AG04450 (cell line): ENCODE results near the gene FOXN4. TPM values are rescaled to one million over a fixed set of nuclear protein-coding genes. Genes with fewer than 3 reads are reported as not detected.

Experiments used
- CTCF ChIA-PET: fragments of 300-600, 350-600 bp; formaldehyde crosslinking; extraction: SDS; loops from one replicate; lab custom pipeline; 2022; ENCODE audit warnings: antibody characterized with exemption, inconsistent platforms; lab: Charles Lee
- POLR2A ChIA-PET: fragments of 350-600 bp; formaldehyde crosslinking; extraction: SDS; loops from one replicate; lab custom pipeline; 2021; ENCODE audit warnings: antibody characterized with exemption, inconsistent platforms; lab: Yijun Ruan, JAX
- DNase-seq: peaks from one replicate; pipeline ENCODE4 v3.0.0-alpha.2; 2011; ENCODE audit warnings: low read depth, low spot score
- H3K27ac ChIP-seq: one replicate; pipeline ENCODE4 v1.5.1; 2012; ENCODE audit warnings: low read depth, low read length, control low read depth
- H3K27me3 ChIP-seq: one replicate; pipeline ENCODE4 v1.6.0; 2012; ENCODE audit warnings: low read length; ENCODE audit not compliant: control insufficient read depth, insufficient read depth
- H3K4me3 ChIP-seq: 2 replicates; pipeline ENCODE4 v1.5.1; 2011; ENCODE audit warnings: mild to moderate bottlenecking, low read depth, low read length, control low read depth
- H3K9me3 ChIP-seq: 2 replicates; pipeline ENCODE4 v1.5.1; 2012; ENCODE audit warnings: low read length; ENCODE audit not compliant: control insufficient read depth, insufficient read depth
- polyA plus RNA-seq: library from polyadenylated mRNA; depleted of rRNA; stranded (reverse); fragments of >200 nt; gene quantifications from 2 replicates; pipeline ENCODE4 v1.2.3, GENCODE V29; 2011
- TF ChIP-seq, protein P1 (sequence below): IDR thresholded peaks from 2 replicates; pipeline ENCODE4 v1.5.1; 2011; ENCODE audit warnings: low read depth, low read length, control low read depth, inconsistent platforms

Gene FOXN4
- polyA plus RNA-seq, 1 experiment, result not detected

DNA sequence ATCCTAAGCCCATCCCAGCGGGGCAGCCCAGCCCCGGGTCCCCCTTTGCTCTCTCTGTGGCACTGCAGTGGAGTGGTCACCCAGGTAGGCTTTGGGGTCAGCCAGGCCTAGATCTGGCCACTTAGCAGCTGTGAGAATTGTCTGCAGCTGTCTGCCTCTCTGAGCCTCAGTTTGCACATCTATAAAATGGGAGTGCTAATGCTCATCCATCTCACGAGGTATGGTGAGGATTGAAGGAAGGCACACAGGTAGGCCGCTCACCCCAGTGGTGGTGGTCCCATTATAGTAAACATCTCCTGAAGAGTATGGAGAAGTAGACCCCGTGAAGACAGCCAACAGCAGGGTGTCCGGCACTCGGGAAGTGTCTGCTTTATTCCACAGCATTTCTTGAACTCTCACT lies 9.2 kb downstream of the FOXN4 start:
- POLR2A ChIA-PET, result no interaction called here
- Histone ChIP-seq H3K27me3 (peaks cover 20% of the 10 kb centered on the region), H3K4me3 (no peak overlapping the region), H3K27ac (no peak overlapping the region), H3K9me3 (no peaks in the 10 kb centered on the region)
- CTCF ChIA-PET, result no interaction called here
- TF ChIP-seq, protein P1, sequence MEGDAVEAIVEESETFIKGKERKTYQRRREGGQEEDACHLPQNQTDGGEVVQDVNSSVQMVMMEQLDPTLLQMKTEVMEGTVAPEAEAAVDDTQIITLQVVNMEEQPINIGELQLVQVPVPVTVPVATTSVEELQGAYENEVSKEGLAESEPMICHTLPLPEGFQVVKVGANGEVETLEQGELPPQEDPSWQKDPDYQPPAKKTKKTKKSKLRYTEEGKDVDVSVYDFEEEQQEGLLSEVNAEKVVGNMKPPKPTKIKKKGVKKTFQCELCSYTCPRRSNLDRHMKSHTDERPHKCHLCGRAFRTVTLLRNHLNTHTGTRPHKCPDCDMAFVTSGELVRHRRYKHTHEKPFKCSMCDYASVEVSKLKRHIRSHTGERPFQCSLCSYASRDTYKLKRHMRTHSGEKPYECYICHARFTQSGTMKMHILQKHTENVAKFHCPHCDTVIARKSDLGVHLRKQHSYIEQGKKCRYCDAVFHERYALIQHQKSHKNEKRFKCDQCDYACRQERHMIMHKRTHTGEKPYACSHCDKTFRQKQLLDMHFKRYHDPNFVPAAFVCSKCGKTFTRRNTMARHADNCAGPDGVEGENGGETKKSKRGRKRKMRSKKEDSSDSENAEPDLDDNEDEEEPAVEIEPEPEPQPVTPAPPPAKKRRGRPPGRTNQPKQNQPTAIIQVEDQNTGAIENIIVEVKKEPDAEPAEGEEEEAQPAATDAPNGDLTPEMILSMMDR, result no peak
- DNase-seq, result no peak

DNA sequence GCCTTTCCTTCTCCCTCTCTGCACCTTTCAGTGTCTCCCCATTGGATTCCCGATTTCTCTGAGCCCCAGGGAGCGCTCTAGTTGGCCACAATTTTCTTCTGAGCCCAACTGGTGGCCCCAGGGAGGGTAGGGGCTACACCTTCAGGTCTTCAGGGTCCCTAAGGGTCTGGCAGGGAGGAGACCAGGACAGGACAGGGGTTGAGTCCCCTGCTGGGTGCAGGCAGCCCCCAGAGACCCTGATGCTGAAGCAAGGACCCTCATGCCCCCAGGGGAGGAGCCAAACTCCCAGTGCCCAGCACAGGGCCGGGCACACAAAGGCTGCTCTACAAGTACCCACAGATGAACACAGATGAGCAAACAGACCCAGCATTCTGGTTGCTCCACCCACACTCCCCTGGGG lies 12.7 kb downstream of the FOXN4 start:
- ChIA-PET POLR2A (no interaction called here), CTCF (no interaction called here)
- H3K4me3 ChIP-seq, result no peak overlapping the region
- H3K27ac ChIP-seq, result no peak overlapping the region
- H3K27me3 ChIP-seq, result peaks cover 11% of the 10 kb centered on the region
- H3K9me3 ChIP-seq, result no peaks in the 10 kb centered on the region
- no peak for DNase-seq
- TF ChIP-seq, protein P1, result no peak

DNA sequence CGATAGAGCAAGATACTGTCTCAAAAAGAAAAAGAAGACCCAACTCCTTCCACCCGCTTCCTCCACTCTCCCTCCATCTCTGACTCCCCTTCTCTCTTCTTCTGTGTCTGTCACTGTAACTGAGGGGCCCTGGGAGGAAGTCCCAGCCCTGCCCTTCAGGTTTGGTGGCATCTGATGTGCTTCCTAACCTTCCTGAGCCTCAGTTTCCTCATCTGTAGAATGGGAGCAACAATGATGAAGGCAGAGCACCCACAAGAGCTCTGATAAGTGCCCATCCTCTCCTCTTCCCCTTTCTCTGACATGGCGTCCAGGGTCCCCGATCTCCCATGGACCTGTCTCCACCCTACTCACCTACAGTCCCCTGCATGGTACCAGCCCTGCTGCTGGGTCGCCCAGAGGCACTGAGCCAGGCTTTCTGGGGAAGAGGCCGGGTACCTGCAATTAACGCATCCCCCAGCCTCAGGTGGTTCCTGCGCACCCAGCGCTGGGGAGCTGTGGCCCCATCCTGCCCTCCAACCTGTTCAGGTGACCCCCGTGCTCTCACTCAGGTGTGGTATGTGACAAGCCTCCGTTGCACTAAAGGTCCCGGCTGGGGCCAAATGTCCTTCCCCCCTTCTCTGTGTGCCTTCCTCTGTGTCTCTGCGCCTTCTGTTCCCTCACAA lies 13.2 kb downstream of the FOXN4 start:
- DNase-seq, result no peak
- no peaks in the 10 kb centered on the region for H3K9me3 ChIP-seq
- CTCF ChIA-PET, result no interaction called here

DNA sequence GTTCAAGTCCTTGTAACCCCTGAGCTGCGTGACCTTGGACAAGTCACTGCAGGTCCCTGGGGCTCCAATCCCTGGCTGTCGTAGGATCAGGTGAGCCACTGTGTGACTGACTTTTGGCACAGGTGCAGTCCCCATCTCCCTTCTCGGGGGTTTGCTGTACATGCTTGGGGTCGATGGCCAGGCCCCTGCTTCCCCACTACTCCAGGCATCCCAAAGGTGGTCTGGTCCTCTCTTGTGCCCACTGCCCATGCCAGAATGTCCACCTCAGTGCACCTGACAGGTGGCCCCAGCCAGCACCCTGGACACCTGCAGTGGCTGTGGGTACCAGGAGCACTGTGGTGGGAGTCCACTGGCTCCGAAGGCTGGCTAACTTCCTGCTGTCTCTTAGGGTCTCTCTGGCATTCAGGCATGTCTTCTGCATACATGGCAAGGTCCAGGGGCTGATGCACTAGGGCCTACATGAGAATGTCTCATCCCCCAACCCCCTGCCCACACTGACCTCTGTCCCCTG lies 14.7 kb downstream of the FOXN4 start:
- H3K4me3 ChIP-seq, result no peak overlapping the region
- no peak for DNase-seq

More for the DNA sequence above, 13.2 kb downstream of the FOXN4 start:
- Histone ChIP-seq H3K27ac (no peak overlapping the region), H3K4me3 (no peak overlapping the region), H3K27me3 (peaks cover 10% of the 10 kb centered on the region)
- TF ChIP-seq, protein P1, result no peak
- POLR2A ChIA-PET, result no interaction called here

DNA sequence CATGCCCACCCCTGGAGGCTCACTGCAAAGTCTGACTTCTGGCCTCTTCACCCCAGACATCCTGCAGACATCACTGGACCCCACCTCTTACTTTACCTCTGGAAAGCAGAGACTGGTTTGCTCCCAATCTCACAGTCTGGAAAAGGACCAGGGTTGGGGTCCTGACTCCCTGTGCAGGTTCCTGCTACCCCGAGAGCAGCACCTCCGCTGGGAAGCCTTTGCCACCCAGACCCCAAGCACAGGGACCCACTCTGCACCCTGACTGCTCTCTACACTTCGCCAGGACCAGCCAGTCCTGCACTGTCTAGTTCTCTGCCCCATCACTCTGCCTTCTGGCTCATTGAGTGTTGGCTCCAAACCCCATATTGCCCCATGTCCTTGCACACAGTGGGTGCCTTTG lies 16.0 kb downstream of the FOXN4 start:
- no peak for DNase-seq
- Histone ChIP-seq H3K27me3 (peaks cover 9% of the 10 kb centered on the region), H3K9me3 (no peaks in the 10 kb centered on the region), H3K27ac (no peak overlapping the region), H3K4me3 (no peak overlapping the region)
- ChIA-PET CTCF (interaction anchor here (1.4 kb wide), 1 partner anchor 100 kb away, joined by 3 read pairs; no protein-coding TSS in a partner anchor), POLR2A (no interaction called here)
- TF ChIP-seq, protein P1, result no peak

More for the DNA sequence above, 14.7 kb downstream of the FOXN4 start:
- ChIA-PET POLR2A (no interaction called here), CTCF (no interaction called here)
- Histone ChIP-seq H3K27ac (no peak overlapping the region), H3K9me3 (no peaks in the 10 kb centered on the region), H3K27me3 (peaks cover 9% of the 10 kb centered on the region)
- TF ChIP-seq, protein P1, result no peak
